ENCODE data around the gene YKT6.
A peak's percentile ranks its signal among the peaks of the same experiment; 100 is the strongest.

Gene YKT6

GRCh38 chr7:44256459-44256858, 55.7 kb downstream of the YKT6 start:
- Histone ChIP-seq H3K27ac (replicated peaks; ENCODE audit: low read length) (no peak overlapping the region), H3K23ac (ENCODE audit: low read depth, low read length, poor library complexity) (peak overlapping the region; percentile 8), H3K9me3 (replicated peaks in 1 of 2; ENCODE audit: control insufficient read depth in 2 of 2, insufficient read depth in 1 of 2, low read depth in 1 of 2, low read length in 2 of 2) (no peaks in the 10 kb centered on the region), H2BK15ac (ENCODE audit: low read length) (no peak overlapping the region), H3K4me3 (ENCODE audit: low read length in 2 of 2) (no peak overlapping the region), H4K8ac (ENCODE audit: low read depth, low read length) (no peak overlapping the region), H4K91ac (ENCODE audit: low read depth, low read length, poor library complexity) (no peak overlapping the region), H3K27me3 (ENCODE audit: control insufficient read depth in 3 of 3, insufficient read depth in 3 of 3, low read depth in 1 of 3, low read length in 3 of 3) (no peaks in the 10 kb centered on the region), H2BK5ac (ENCODE audit: low read length) (no peak overlapping the region), H3K14ac (ENCODE audit: low read length) (no peak overlapping the region), H3K4me1 (ENCODE audit: control insufficient read depth in 2 of 2, insufficient read depth in 1 of 2, low read depth in 1 of 2, low read length in 2 of 2) (peaks cover 11 to 17% of the 10 kb centered on the region in 2 donors), H3K9ac (ENCODE audit: low read depth, low read length, poor library complexity) (no peak overlapping the region), H2BK12ac (ENCODE audit: low read length) (peak overlapping the region; percentile 47), H3K4me2 (ENCODE audit: insufficient read depth, low read length, poor library complexity, severe bottlenecking) (no peak overlapping the region), H2BK120ac (ENCODE audit: low read depth, low read length) (no peak overlapping the region), H3K79me1 (ENCODE audit: low read depth, low read length) (no peaks in the 10 kb centered on the region), H3K4ac (ENCODE audit: low read length) (no peak overlapping the region), H2AK5ac (ENCODE audit: low read depth, low read length) (no peak overlapping the region), H3K36me3 (replicated peaks in 1 of 2; ENCODE audit: control insufficient read depth in 2 of 2, insufficient read depth in 2 of 2, low read length in 2 of 2) (no peaks in the 10 kb centered on the region), H2AFZ (ENCODE audit: low read length) (no peak overlapping the region), H3K18ac (ENCODE audit: low read length) (peak overlapping the region; percentile 14)
- WGBS, 2 donors (ENCODE audit: extremely low coverage in 2 of 2, insufficient read length in 2 of 2, insufficient replicate concordance in 1 of 2), result no CpG with 5 or more reads among the region's 5 CpGs
- DNase-seq (ENCODE audit: low spot score), result no peak

GRCh38 chr7:44257213-44257612, 56.4 kb downstream of the YKT6 start:
- Histone ChIP-seq H3K18ac (ENCODE audit: low read length) (peak overlapping the region; percentile 81), H3K27ac (replicated peaks; ENCODE audit: low read length) (no peak overlapping the region), H3K4me3 (ENCODE audit: low read length in 2 of 2) (no peak overlapping the region), H3K4ac (ENCODE audit: low read length) (no peak overlapping the region), H3K79me1 (ENCODE audit: low read depth, low read length) (no peaks in the 10 kb centered on the region), H2BK12ac (ENCODE audit: low read length) (peak overlapping the region; percentile 1), H4K91ac (ENCODE audit: low read depth, low read length, poor library complexity) (no peak overlapping the region), H3K36me3 (replicated peaks in 1 of 2; ENCODE audit: control insufficient read depth in 2 of 2, insufficient read depth in 2 of 2, low read length in 2 of 2) (no peaks in the 10 kb centered on the region), H3K27me3 (ENCODE audit: control insufficient read depth in 3 of 3, insufficient read depth in 3 of 3, low read depth in 1 of 3, low read length in 3 of 3) (peaks cover 0 to 3% (median 0%) of the 10 kb centered on the region in 3 experiments), H2AFZ (ENCODE audit: low read length) (peak overlapping the region; percentile 60), H3K4me2 (ENCODE audit: insufficient read depth, low read length, poor library complexity, severe bottlenecking) (no peak overlapping the region), H2BK120ac (ENCODE audit: low read depth, low read length) (peak overlapping the region; percentile 16), H3K14ac (ENCODE audit: low read length) (peak overlapping the region; percentile 63), H2BK15ac (ENCODE audit: low read length) (peak overlapping the region; percentile 59), H3K9ac (ENCODE audit: low read depth, low read length, poor library complexity) (no peak overlapping the region), H3K4me1 (ENCODE audit: control insufficient read depth in 2 of 2, insufficient read depth in 1 of 2, low read depth in 1 of 2, low read length in 2 of 2) (peaks cover 11 to 17% of the 10 kb centered on the region in 2 donors), H4K8ac (ENCODE audit: low read depth, low read length) (no peak overlapping the region), H3K9me3 (replicated peaks in 1 of 2; ENCODE audit: control insufficient read depth in 2 of 2, insufficient read depth in 1 of 2, low read depth in 1 of 2, low read length in 2 of 2) (no peaks in the 10 kb centered on the region), H2BK5ac (ENCODE audit: low read length) (peak overlapping the region; percentile 70), H3K23ac (ENCODE audit: low read depth, low read length, poor library complexity) (peak overlapping the region; percentile 76), H2AK5ac (ENCODE audit: low read depth, low read length) (peak overlapping the region; percentile 60)
- no CpG with 5 or more reads among the region's 6 CpGs for WGBS, 2 donors (ENCODE audit: extremely low coverage in 2 of 2, insufficient read length in 2 of 2, insufficient replicate concordance in 1 of 2)
- DNase-seq (ENCODE audit: low spot score), result no peak

GRCh38 chr7:44257618-44258422, 57.0 kb downstream of the YKT6 start:
- Histone ChIP-seq H3K27ac (replicated peaks; ENCODE audit: low read length) (no peak overlapping the region), H3K18ac (ENCODE audit: low read length) (peak overlapping the region; percentile 84)
- no peak for DNase-seq (ENCODE audit: low spot score)

GRCh38 chr7:44258423-44258760, 57.6 kb downstream of the YKT6 start:
- no peak overlapping the region for H3K4me2 ChIP-seq (ENCODE audit: insufficient read depth, low read length, poor library complexity, severe bottlenecking)
- peak overlapping the region; percentile 79 for H3K14ac ChIP-seq (ENCODE audit: low read length)
- H3K23ac ChIP-seq (ENCODE audit: low read depth, low read length, poor library complexity), result peak overlapping the region; percentile 62
- H4K8ac ChIP-seq (ENCODE audit: low read depth, low read length), result no peak overlapping the region
- peaks cover 11 to 17% of the 10 kb centered on the region in 2 donors for H3K4me1 ChIP-seq (ENCODE audit: control insufficient read depth in 2 of 2, insufficient read depth in 1 of 2, low read depth in 1 of 2, low read length in 2 of 2)
- H3K27ac ChIP-seq (replicated peaks; ENCODE audit: low read length), result no peak overlapping the region
- peak overlapping the region; percentile 98 for H4K91ac ChIP-seq (ENCODE audit: low read depth, low read length, poor library complexity)
- peak overlapping the region; percentile 64 for H2BK120ac ChIP-seq (ENCODE audit: low read depth, low read length)
- H2AFZ ChIP-seq (ENCODE audit: low read length), result no peak overlapping the region
- no peaks in the 10 kb centered on the region for H3K36me3 ChIP-seq (replicated peaks in 1 of 2; ENCODE audit: control insufficient read depth in 2 of 2, insufficient read depth in 2 of 2, low read length in 2 of 2)
- H3K79me1 ChIP-seq (ENCODE audit: low read depth, low read length), result no peaks in the 10 kb centered on the region
- peak overlapping the region; percentile 82 for H2AK5ac ChIP-seq (ENCODE audit: low read depth, low read length)
- H3K27me3 ChIP-seq (ENCODE audit: control insufficient read depth in 3 of 3, insufficient read depth in 3 of 3, low read depth in 1 of 3, low read length in 3 of 3), result peaks cover 0 to 6% (median 0%) of the 10 kb centered on the region in 3 experiments
- WGBS, 2 donors (ENCODE audit: extremely low coverage in 2 of 2, insufficient read length in 2 of 2, insufficient replicate concordance in 1 of 2), result no CpG with 5 or more reads among the region's 4 CpGs
- H3K9ac ChIP-seq (ENCODE audit: low read depth, low read length, poor library complexity), result peak overlapping the region; percentile 65
- no peaks in the 10 kb centered on the region for H3K9me3 ChIP-seq (replicated peaks in 1 of 2; ENCODE audit: control insufficient read depth in 2 of 2, insufficient read depth in 1 of 2, low read depth in 1 of 2, low read length in 2 of 2)
- peak overlapping the region; percentile 7 for H2BK5ac ChIP-seq (ENCODE audit: low read length)
- peak overlapping the region; percentile 21 for H2BK15ac ChIP-seq (ENCODE audit: low read length)
- no peak overlapping the region for H3K4ac ChIP-seq (ENCODE audit: low read length)
- H3K4me3 ChIP-seq (ENCODE audit: low read length in 2 of 2), result peak overlapping the region in 1 of 2 donors; percentile 7
- H2BK12ac ChIP-seq (ENCODE audit: low read length), result no peak overlapping the region
- no peak for DNase-seq (ENCODE audit: low spot score)
- peak overlapping the region; percentile 84 for H3K18ac ChIP-seq (ENCODE audit: low read length)

More at GRCh38 chr7:44257618-44258422, 57.0 kb downstream of the YKT6 start:
- H3K23ac ChIP-seq (ENCODE audit: low read depth, low read length, poor library complexity), result peak overlapping the region; percentile 76
- H4K91ac ChIP-seq (ENCODE audit: low read depth, low read length, poor library complexity), result peak overlapping the region; percentile 98
- H3K27me3 ChIP-seq (ENCODE audit: control insufficient read depth in 3 of 3, insufficient read depth in 3 of 3, low read depth in 1 of 3, low read length in 3 of 3), result peaks cover 0 to 6% (median 0%) of the 10 kb centered on the region in 3 experiments
- H3K36me3 ChIP-seq (replicated peaks in 1 of 2; ENCODE audit: control insufficient read depth in 2 of 2, insufficient read depth in 2 of 2, low read length in 2 of 2), result no peaks in the 10 kb centered on the region
- H2BK5ac ChIP-seq (ENCODE audit: low read length), result peak overlapping the region; percentile 70
- H2BK120ac ChIP-seq (ENCODE audit: low read depth, low read length), result peak overlapping the region; percentile 16
- peak overlapping the region; percentile 70 for H4K8ac ChIP-seq (ENCODE audit: low read depth, low read length)
- peak overlapping the region; percentile 3 for H2BK15ac ChIP-seq (ENCODE audit: low read length)
- no CpG with 5 or more reads among the region's 18 CpGs for WGBS, 2 donors (ENCODE audit: extremely low coverage in 2 of 2, insufficient read length in 2 of 2, insufficient replicate concordance in 1 of 2)
- H3K14ac ChIP-seq (ENCODE audit: low read length), result peak overlapping the region; percentile 63
- no peak overlapping the region for H3K4me2 ChIP-seq (ENCODE audit: insufficient read depth, low read length, poor library complexity, severe bottlenecking)
- H3K4me3 ChIP-seq (ENCODE audit: low read length in 2 of 2), result peak overlapping the region in 1 of 2 donors; percentile 7
- no peaks in the 10 kb centered on the region for H3K9me3 ChIP-seq (replicated peaks in 1 of 2; ENCODE audit: control insufficient read depth in 2 of 2, insufficient read depth in 1 of 2, low read depth in 1 of 2, low read length in 2 of 2)
- peak overlapping the region; percentile 65 for H3K9ac ChIP-seq (ENCODE audit: low read depth, low read length, poor library complexity)
- H3K79me1 ChIP-seq (ENCODE audit: low read depth, low read length), result no peaks in the 10 kb centered on the region
- peak overlapping the region; percentile 82 for H2AK5ac ChIP-seq (ENCODE audit: low read depth, low read length)
- H2AFZ ChIP-seq (ENCODE audit: low read length), result peak overlapping the region; percentile 60
- H2BK12ac ChIP-seq (ENCODE audit: low read length), result no peak overlapping the region
- no peak overlapping the region for H3K4ac ChIP-seq (ENCODE audit: low read length)
- H3K4me1 ChIP-seq (ENCODE audit: control insufficient read depth in 2 of 2, insufficient read depth in 1 of 2, low read depth in 1 of 2, low read length in 2 of 2), result peaks cover 11 to 17% of the 10 kb centered on the region in 2 donors

Measured in neuronal stem cell (in vitro differentiated cells).